GM12891 (cell line): ENCODE measurements around the gene AQP9.

ENCODE experiments used
- DNase-seq: peaks from one replicate; pipeline ENCODE4 v3.0.0; 2011; ENCODE audit warnings: low spot score; ENCODE audit not compliant: insufficient read length
- FAIRE-seq: peaks from 2 replicates; lab custom pipeline; 2011; peaks lifted over from hg19 to GRCh38; lab: Jason Lieb, UNC
- PAX5 ChIP-seq: IDR thresholded peaks from 2 replicates; pipeline ENCODE4 v1.6.1; 2011; ENCODE audit warnings: low read length, moderate library complexity, mild to moderate bottlenecking; ENCODE audit not compliant: insufficient read depth, severe bottlenecking
- POLR2A ChIP-seq: IDR thresholded peaks from 2 replicates; pipeline ENCODE4 v1.6.1; 2011; ENCODE audit warnings: low read depth, low read length, control low read depth
- POLR2AphosphoS5 ChIP-seq: IDR thresholded peaks from 2 replicates; pipeline ENCODE4 v1.6.1; 2011; ENCODE audit warnings: low read depth, low read length, control low read depth
- POU2F2 ChIP-seq: IDR thresholded peaks from 2 replicates; pipeline ENCODE4 v1.6.1; 2011; ENCODE audit warnings: low read depth, mild to moderate bottlenecking, control low read depth, low read length, moderate library complexity
- SPI1 ChIP-seq: IDR thresholded peaks from 2 replicates; pipeline ENCODE4 v1.6.1; 2011; ENCODE audit warnings: low read depth, low read length, control low read depth
- TAF1 ChIP-seq: IDR thresholded peaks from 2 replicates; pipeline ENCODE4 v1.6.1; 2011; ENCODE audit warnings: low read depth, low read length, control low read depth

AQP9 gene

DNA sequence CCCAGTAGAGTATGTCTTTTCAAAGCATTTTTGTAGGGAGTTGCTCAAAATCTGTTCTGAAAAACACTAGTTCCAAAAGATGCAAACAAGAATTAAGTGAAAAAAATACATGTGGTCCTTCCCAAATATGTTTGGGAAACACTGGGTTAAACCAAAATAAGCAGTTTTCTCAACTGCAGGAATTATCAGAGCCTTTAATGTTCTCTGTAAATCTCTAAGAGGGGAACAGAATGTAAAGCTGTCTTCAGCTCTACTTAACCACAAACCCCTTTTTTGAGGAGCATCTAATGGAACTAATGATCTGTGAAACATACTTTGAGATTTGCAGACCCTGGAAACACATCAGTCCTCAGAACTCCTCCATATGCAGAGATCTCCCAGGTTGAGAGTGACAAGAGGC, 9.9 kb downstream of the AQP9 start:
- FAIRE-seq: no peak
- TF ChIP-seq TAF1 (no peak), POLR2AphosphoS5 (no peak), SPI1 (no peak), POU2F2 (no peak), PAX5 (no peak), POLR2A (no peak)
- no peak for DNase-seq

DNA sequence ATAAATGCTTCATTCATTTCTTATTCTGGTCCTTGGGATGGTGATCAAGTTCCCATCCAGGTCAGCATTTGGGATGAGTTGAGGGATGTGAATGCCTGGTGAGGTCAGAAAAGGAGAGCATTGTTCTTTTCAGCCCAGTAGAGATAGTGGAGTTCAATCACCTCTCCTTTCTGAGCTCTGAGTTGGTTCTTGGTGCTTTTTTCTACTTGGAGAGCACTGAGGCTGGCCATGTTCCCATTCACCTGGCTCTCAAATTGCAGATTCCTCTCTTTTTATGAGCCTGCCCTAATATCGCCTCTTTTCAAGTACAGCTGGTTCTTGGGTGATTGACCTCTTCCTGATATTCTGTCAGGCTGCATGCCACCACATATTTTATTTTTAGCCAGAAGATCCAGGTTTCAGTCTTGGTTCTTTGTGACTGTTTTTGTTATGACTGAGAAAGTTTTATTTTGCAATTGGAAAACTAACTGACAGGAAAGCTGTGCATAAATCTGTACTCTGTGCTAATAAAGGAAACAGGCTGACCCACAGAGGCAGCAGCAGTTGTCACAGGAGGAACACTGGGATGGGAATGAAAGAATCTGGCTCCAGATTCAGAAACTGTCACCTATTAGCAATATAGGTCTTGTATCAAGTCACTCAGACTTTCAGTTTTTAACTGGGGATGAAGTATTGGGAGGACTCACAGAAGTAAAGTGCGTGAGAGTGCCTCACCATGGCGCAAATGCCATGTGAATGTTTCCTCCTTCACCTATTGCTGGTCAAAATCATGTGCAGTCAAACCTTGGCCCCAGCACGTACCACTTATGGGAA, 10.7 kb downstream of the AQP9 start:
- FAIRE-seq: no peak
- TF ChIP-seq TAF1: no peak
- no peak for TF ChIP-seq PAX5
- no peak for TF ChIP-seq POLR2A
- no peak for TF ChIP-seq POLR2AphosphoS5
- no peak for TF ChIP-seq SPI1
- TF ChIP-seq POU2F2: no peak
- no peak for DNase-seq

DNA sequence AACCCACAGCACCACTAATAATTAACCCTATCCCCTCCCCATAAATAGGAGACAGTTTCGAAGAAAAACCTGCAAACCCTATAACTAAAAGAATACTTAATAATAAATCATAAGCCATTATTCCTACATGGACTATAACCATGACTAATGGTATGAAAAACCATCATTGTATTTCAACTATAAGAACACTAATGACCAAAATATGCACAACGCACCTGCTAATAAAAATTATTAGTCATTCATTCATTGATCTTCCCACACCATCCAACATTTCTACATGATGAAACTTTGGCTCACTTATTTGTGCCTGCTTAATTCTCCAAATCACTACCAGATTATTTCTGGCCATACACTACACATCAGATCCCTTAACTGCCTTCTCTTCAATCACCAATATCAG, 16.6 kb downstream of the AQP9 start:
- no peak for TF ChIP-seq TAF1
- no peak for TF ChIP-seq POU2F2
- no peak for TF ChIP-seq POLR2A
- TF ChIP-seq SPI1: no peak
- TF ChIP-seq POLR2AphosphoS5: no peak
- no peak for TF ChIP-seq PAX5
- DNase-seq (no peak), FAIRE-seq (no peak)

DNA sequence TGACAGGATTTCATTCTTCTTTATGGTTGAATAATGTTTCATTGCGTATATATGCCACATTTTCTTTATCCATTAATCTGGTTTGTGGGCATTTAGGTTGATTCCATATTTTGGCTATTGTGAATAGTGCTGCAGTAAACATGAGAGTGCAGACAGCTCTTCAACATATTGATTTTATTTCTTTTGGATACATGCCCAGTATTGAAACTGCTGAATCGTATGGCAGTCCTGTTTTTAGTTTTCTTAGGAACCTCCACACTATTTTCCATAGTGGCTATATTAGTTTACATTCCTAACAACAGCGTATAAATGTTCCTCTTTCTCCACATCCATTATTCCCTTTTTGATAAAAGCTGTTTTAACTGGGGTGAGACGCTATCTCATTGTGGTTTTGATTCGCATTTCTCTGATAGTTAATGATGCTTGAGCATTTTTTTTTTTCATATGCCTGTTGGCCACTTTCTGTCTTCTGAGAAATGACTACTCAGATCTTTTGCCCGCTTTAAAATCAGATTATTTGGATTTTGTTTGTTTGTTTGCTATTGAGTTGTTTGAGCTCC, 21.7 kb downstream of the AQP9 start:
- no peak for DNase-seq
- no peak for TF ChIP-seq POU2F2
- no peak for TF ChIP-seq POLR2A
- TF ChIP-seq SPI1: no peak
- no peak for TF ChIP-seq PAX5
- TF ChIP-seq POLR2AphosphoS5: no peak
- TF ChIP-seq TAF1: no peak
- no peak for FAIRE-seq

DNA sequence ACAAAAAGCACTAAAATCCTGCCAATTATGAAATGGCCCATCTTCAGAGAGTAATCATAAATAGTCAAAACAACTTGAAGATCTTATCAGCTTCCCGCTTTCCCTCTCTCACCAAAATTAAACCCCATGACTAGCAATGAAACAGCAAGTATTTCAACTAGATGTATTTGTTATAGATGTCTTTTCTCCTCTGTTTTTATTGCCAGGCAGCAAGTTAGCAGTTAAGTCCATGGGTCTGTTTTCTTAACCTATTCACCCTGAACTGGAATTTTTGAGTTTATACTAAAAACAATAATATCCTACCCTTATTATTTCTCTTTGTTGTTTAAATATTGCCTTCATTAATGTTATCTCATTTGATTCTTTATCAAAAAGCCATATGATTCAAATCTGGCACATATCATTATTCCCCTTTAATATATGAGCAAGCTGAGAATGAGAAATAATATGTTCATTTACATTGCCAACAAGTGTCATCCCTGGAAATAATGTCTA, 23.3 kb downstream of the AQP9 start:
- no peak for DNase-seq
- TF ChIP-seq POU2F2: no peak
- TF ChIP-seq PAX5: no peak
- no peak for TF ChIP-seq POLR2AphosphoS5
- no peak for FAIRE-seq

DNA sequence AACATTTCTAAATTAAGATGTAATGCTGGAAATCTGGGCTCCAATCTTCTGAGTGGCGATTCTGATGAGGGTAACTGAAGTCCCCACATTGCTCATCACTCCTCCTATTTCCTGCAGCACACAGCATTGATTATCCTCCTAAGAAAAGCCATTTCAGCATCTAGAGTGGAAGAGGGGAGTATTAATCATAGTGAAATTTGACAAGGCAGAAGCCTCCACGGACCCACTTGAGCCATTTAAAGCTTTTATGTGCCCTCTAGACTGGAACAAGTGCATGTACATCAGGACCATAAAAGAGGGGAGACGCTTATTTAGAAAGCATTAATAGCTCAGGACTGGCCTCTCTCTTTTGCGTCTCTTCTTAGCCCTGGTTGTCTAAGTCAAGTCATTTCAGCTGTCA, 25.8 kb downstream of the AQP9 start:
- TF ChIP-seq PAX5 (no peak), POLR2A (no peak), SPI1 (no peak), POLR2AphosphoS5 (no peak), TAF1 (no peak), POU2F2 (no peak)
- FAIRE-seq (no peak), DNase-seq (no peak)

DNA sequence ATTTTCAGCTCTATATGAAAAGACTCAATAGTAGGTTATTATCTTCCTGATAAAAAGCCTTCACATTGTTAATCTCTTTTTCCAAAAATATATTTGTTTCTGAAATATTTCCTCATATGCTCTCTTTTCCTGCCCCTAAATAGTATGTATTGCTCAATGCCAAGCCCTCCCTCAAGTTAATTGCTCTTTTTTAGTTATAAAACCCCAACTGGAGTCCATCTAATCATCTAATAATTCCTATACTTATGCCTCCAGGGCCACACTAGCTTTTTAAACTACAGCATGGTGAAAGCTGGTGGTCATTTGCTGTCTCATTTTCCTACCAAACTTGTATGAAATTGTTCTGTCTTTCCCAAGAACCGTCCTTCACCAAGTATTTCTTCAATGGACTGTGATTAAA, 26.7 kb downstream of the AQP9 start:
- TF ChIP-seq POU2F2 (no peak), POLR2AphosphoS5 (no peak), SPI1 (no peak), PAX5 (no peak), TAF1 (no peak), POLR2A (no peak)
- no peak for FAIRE-seq
- DNase-seq: no peak

DNA sequence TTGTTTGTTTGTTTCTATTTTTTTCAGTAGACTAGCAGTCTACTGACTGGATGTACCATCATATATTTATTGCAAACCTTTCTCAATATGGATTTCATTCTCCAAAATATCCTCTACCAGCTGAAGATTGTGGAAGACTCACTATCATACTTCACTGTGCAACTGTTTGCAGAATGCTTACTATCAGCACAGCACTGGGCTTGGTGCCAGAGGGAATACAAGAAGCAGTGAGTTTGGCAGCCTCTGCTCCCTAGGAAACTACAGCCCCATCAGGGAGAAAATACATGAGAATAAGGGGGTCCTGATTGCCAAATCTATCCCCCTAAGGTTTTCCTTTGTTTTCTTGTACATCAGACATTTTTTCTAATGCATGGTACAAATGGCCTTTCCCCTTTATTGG, 27.5 kb downstream of the AQP9 start:
- TF ChIP-seq TAF1 (no peak), PAX5 (no peak), POLR2A (no peak), POU2F2 (no peak), POLR2AphosphoS5 (no peak), SPI1 (no peak)
- DNase-seq (no peak), FAIRE-seq (no peak)

DNA sequence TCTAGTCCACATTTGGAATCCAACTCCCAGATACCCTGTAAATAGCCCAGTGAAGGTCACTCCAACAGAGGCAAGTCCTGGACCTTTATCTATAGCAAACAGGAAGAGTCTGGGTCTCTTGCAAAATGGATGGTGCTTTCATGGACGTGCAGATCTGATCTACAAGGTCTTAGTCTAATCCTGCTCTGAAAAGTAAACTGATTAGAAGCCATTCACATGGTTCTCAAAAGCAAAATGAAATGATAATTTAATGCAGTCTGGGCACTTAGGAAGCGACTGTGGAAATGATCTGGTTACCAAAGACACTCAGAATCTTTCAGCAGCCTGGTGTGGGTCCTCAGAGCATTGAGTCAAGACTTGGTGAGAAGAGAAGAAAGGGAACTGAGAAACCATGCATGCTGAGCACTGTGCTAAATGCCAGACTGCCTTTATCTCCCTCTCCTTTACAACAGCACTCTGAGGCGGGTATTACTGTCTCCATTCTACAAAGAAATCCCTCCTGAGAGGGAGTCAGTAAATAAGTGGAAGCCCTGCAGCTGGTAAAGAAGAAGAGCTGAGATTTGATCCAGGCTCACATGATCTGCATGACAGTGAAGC, 29.0 kb downstream of the AQP9 start:
- TF ChIP-seq SPI1 (peak; percentile 78), POU2F2 (no peak)
- DNase-seq (no peak), FAIRE-seq (no peak)
